OCI-LY3 (cell line): ENCODE data around the gene AHRR.

ENCODE experiments used
- CTCF ChIP-seq: fragments of 200-600, 300-600 bp; sonication (generic); IDR thresholded peaks from 2 replicates; pipeline ENCODE4 v1.5.1; 2014; ENCODE audit warnings: antibody characterized with exemption, low read length, low read depth
- EZH2phosphoT487 ChIP-seq: fragments of 200-600 bp; shearing (Covaris generic); IDR thresholded peaks from 2 replicates; pipeline ENCODE4 v1.6.1; 2018; ENCODE audit warnings: antibody characterized with exemption, mixed run types, low read depth

- TF ChIP-seq CTCF (no peak), EZH2phosphoT487 (no peak)
These were observed 74.5 kb downstream of the AHRR start for GRCh38 chr5:395921-396530.
